OCI-LY1 (cell line): ENCODE data around the gene EPB41.

Source experiments
- H2AFZ ChIP-seq: fragments of 200-600 bp; sonication (generic), shearing (Covaris generic); 2 replicates; pipeline ENCODE4 v1.6.0; 2014; ENCODE audit warnings: antibody characterized with exemption, mild to moderate bottlenecking, low read length
- H3F3A ChIP-seq: fragments of 200-600 bp; sonication (generic), shearing (Covaris generic); 2 replicates; pipeline ENCODE4 v1.6.0; 2014; ENCODE audit warnings: mild to moderate bottlenecking, antibody characterized with exemption, low read length, moderate library complexity; ENCODE audit not compliant: insufficient read depth
- H3K27ac ChIP-seq: fragments of 200-600 bp; sonication (generic); 2 replicates; pipeline ENCODE4 v1.5.1; 2014; ENCODE audit warnings: low read length, mixed run types, mild to moderate bottlenecking, low read depth; ENCODE audit not compliant: poor library complexity, severe bottlenecking
- H3K27me3 ChIP-seq: fragments of 200-600 bp; sonication (generic); 2 replicates; pipeline ENCODE4 v1.6.0; 2014; ENCODE audit warnings: antibody characterized with exemption, mild to moderate bottlenecking, low read length, moderate library complexity; ENCODE audit not compliant: insufficient read depth
- H3K36me3 ChIP-seq: fragments of 200-600 bp; sonication (generic); 2 replicates; pipeline ENCODE4 v1.6.1; 2014; ENCODE audit warnings: mild to moderate bottlenecking, antibody characterized with exemption, low read length, moderate library complexity, mixed read lengths; ENCODE audit not compliant: insufficient read depth
- H3K4me1 ChIP-seq: fragments of 200-600 bp; sonication (generic); 2 replicates; pipeline ENCODE4 v1.5.1; 2014; ENCODE audit warnings: mild to moderate bottlenecking, low read length, moderate library complexity; ENCODE audit not compliant: insufficient read depth, severe bottlenecking
- H3K4me2 ChIP-seq: fragments of 200-600 bp; sonication (generic), shearing (Covaris generic); 2 replicates; pipeline ENCODE4 v1.6.1; 2014; ENCODE audit warnings: low read length
- H3K4me3 ChIP-seq: fragments of 200-600 bp; sonication (generic); 2 replicates; pipeline ENCODE4 v1.5.1; 2014; ENCODE audit warnings: low read length, low read depth, mild to moderate bottlenecking, mixed read lengths; ENCODE audit not compliant: poor library complexity, severe bottlenecking
- H3K79me2 ChIP-seq: fragments of 200-600 bp; shearing (Covaris generic); 2 replicates; pipeline ENCODE4 v1.6.1; 2016; ENCODE audit warnings: mixed run types, low read length, mixed read lengths; ENCODE audit not compliant: insufficient read depth
- H3K9ac ChIP-seq: fragments of 200-600 bp; sonication (generic), shearing (Covaris generic); 2 replicates; pipeline ENCODE4 v1.6.1; 2014; ENCODE audit warnings: mild to moderate bottlenecking, low read length, mixed read lengths
- H3K9me2 ChIP-seq: fragments of 200-600 bp; sonication (generic), shearing (Covaris generic); 2 replicates; pipeline ENCODE4 v1.6.1; 2014; ENCODE audit warnings: low read depth, mild to moderate bottlenecking, low read length, mixed read lengths
- H3K9me3 ChIP-seq: fragments of 200-600 bp; shearing (Covaris generic); 2 replicates; pipeline ENCODE4 v1.6.1; 2014; ENCODE audit warnings: low read length, mixed read lengths
- H4K20me1 ChIP-seq: fragments of 200-600 bp; sonication (generic), shearing (Covaris generic); 2 replicates; pipeline ENCODE4 v1.6.0; 2016; ENCODE audit warnings: mild to moderate bottlenecking, low read length; ENCODE audit not compliant: insufficient read depth
- EZH2 ChIP-seq: fragments of 200-600 bp; sonication (generic), shearing (Covaris generic); IDR thresholded peaks from 2 replicates; pipeline ENCODE4 v1.8.0; 2017; ENCODE audit warnings: borderline replicate concordance, mixed run types, mild to moderate bottlenecking, antibody characterized with exemption, low read length, moderate library complexity, mixed read lengths
- TF ChIP-seq, protein P1 (sequence below): fragments of 200-600 bp; sonication (generic), shearing (Covaris generic); IDR thresholded peaks from 2 replicates; pipeline ENCODE4 v1.5.1; 2017; ENCODE audit warnings: mild to moderate bottlenecking, antibody characterized with exemption, low read length, moderate library complexity, mixed read lengths

EPB41 gene

DNA sequence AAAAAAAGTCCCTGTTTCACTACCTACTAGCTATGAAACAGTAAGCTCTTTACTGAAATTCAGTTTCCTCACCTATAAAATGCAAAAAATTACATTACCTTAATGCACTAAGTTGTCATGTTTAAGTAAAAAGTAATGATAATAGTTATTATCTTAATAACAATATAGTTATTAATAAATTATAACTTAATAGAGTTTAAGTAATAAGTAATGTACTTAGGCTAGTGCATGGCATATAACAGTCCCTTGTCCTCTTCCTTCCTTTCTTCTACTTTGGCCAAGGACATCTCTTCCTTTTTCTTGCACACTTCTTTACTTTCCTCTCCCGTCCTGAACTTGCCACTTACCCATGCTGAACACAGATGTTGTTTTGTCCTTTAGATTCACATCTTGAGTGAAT, 200.3 kb downstream of the EPB41 start:
- Histone ChIP-seq H2AFZ (no peak overlapping the region), H4K20me1 (no peaks in the 10 kb centered on the region), H3K36me3 (peaks cover 71% of the 10 kb centered on the region), H3K9ac (no peak overlapping the region), H3K9me3 (no peaks in the 10 kb centered on the region), H3K27me3 (no peaks in the 10 kb centered on the region), H3K4me2 (no peak overlapping the region), H3K4me1 (no peaks in the 10 kb centered on the region), H3K9me2 (no peaks in the 10 kb centered on the region), H3F3A (no peaks in the 10 kb centered on the region), H3K79me2 (no peaks in the 10 kb centered on the region), H3K27ac (no peak overlapping the region), H3K4me3 (no peak overlapping the region)
- TF ChIP-seq EZH2: no peak
- TF ChIP-seq, protein P1, sequence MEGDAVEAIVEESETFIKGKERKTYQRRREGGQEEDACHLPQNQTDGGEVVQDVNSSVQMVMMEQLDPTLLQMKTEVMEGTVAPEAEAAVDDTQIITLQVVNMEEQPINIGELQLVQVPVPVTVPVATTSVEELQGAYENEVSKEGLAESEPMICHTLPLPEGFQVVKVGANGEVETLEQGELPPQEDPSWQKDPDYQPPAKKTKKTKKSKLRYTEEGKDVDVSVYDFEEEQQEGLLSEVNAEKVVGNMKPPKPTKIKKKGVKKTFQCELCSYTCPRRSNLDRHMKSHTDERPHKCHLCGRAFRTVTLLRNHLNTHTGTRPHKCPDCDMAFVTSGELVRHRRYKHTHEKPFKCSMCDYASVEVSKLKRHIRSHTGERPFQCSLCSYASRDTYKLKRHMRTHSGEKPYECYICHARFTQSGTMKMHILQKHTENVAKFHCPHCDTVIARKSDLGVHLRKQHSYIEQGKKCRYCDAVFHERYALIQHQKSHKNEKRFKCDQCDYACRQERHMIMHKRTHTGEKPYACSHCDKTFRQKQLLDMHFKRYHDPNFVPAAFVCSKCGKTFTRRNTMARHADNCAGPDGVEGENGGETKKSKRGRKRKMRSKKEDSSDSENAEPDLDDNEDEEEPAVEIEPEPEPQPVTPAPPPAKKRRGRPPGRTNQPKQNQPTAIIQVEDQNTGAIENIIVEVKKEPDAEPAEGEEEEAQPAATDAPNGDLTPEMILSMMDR: no peak

DNA sequence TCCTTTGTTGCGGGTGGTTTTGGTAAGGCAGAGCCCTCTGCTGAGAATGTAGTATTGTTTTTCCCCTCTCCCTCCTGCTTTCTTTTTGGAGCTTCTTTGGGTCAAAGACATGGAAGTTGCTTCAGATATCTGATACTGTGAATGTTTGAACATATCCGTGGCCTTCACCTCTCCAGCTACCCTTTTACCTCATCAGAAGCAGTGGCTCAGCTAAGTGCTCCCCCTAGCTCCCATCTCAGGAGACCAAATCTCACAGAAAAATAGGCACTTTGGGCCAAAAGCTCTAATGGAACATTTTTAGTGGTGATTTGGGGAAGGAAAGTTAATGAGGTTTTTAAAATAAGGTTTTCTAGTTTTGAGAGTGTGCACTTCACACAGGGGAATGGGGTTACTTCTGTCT, 203.0 kb downstream of the EPB41 start:
- Histone ChIP-seq H3K9me2 (no peaks in the 10 kb centered on the region), H3K4me1 (peaks cover 8% of the 10 kb centered on the region), H3K36me3 (peaks cover 49% of the 10 kb centered on the region; the same call in 1 of the 2 replicates), H3F3A (no peaks in the 10 kb centered on the region), H2AFZ (no peak overlapping the region), H3K4me2 (no peak overlapping the region), H4K20me1 (no peaks in the 10 kb centered on the region), H3K4me3 (no peak overlapping the region), H3K9ac (no peak overlapping the region), H3K27me3 (peaks cover 5% of the 10 kb centered on the region), H3K27ac (no peak overlapping the region), H3K79me2 (no peaks in the 10 kb centered on the region), H3K9me3 (no peaks in the 10 kb centered on the region)
- no peak for TF ChIP-seq EZH2
- TF ChIP-seq, protein P1: peak; percentile 20; the same call in 1 of the 2 replicates

DNA sequence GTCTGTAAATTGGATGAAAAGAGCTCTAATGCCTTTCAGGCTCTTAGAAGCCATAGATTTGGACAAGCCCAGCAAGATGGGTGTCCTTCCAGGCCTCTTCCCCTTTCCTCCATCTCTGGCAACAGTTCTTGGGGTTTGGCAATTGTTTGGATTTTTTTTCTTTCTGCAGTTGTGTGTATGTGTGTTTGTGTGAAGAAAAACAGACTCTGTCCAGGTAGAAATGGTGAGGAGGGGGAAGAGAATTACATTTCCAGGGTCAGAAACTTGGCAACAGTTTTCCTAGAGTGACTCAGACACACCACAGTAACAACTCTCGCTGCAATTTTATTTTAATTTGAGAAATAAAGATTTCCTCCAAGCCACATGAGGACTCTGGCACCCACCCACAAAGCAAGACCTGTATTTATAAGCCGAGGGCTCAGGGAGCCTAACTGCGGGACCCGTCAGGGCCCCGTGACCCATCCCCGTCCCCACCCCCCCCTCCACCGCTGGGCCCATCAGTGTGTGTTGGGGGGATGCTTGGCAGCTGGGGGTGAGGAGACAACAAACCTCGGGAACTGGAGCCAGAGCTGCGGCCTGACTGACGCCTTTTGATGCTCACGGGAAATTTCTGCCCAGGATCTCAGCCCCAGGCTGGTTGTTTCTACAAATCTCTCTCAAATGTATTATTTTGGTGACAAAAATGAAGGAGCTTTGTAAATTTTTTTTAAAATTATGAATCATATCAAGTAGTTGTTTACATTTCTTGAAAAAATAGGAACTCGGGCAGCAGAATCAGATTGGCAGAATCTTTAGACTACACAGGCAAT, 205.0 kb downstream of the EPB41 start:
- Histone ChIP-seq H3K9me2 (no peaks in the 10 kb centered on the region), H3F3A (no peaks in the 10 kb centered on the region), H3K4me1 (peaks cover 13% of the 10 kb centered on the region), H4K20me1 (no peaks in the 10 kb centered on the region), H3K9me3 (no peaks in the 10 kb centered on the region), H3K79me2 (no peaks in the 10 kb centered on the region), H3K4me3 (no peak overlapping the region), H3K36me3 (peaks cover 34% of the 10 kb centered on the region; the same call in 1 of the 2 replicates), H3K27ac (no peak overlapping the region), H3K9ac (no peak overlapping the region), H2AFZ (no peak overlapping the region), H3K27me3 (peaks cover 7% of the 10 kb centered on the region), H3K4me2 (no peak overlapping the region)
- TF ChIP-seq EZH2: no peak
- TF ChIP-seq, protein P1: no peak
